Metanephros (tissue), 1 donor: ENCODE data around the gene TRIM65. TPM values are rescaled to one million over a fixed set of nuclear protein-coding genes. Genes with fewer than 3 reads are reported as not detected.

Source experiments
- total RNA-seq: library from RNA; depleted of rRNA; stranded (reverse); fragments of >200 nt; gene quantifications from one replicate; pipeline ENCODE4 v1.2.3, GENCODE V29; 2014

The TRIM65 gene
- 23.2 TPM for total RNA-seq

GRCh38 chr17:75896415-75897159, at the start of gene TRIM65:
Gene TRIM65 (minus strand): TSS chr17:75896951. CDS start chr17:75896937, 14 bp downstream.

GRCh38 chr17:75940727-75941441, 44.1 kb upstream of the TRIM65 start, which contains the start of gene FBF1:
Gene FBF1 (minus strand): TSS chr17:75941042. CDS start chr17:75938149, 2,893 bp downstream.

GRCh38 chr17:75904749-75905521, 8.2 kb upstream of the TRIM65 start, which contains the start of gene MRPL38:
Gene MRPL38 (minus strand): TSS chr17:75904884. CDS start chr17:75904875, 9 bp downstream.

GRCh38 chr17:75878174-75878998, 18.4 kb downstream of the TRIM65 start, which contains the start of gene TRIM47:
Gene TRIM47 (minus strand): TSS chr17:75878581. CDS start chr17:75878548, 33 bp downstream.

GRCh38 chr17:75855310-75856061, 41.3 kb downstream of the TRIM65 start, which contains the start of gene WBP2:
Gene WBP2 (minus strand): TSS chr17:75855335. CDS start chr17:75855297, 38 bp downstream.

GRCh38 chr17:75843577-75844529, 52.9 kb downstream of the TRIM65 start, which contains the start of gene UNC13D:
Gene UNC13D (minus strand): TSS chr17:75844404. CDS start chr17:75844337, 67 bp downstream.

Other genes with a start within 250 kb of the TRIM65 start
- gene RECQL5, start 229.8 kb downstream of the TRIM65 start, total RNA-seq, result 36.8 TPM
- gene SAP30BP, start 229.6 kb downstream of the TRIM65 start, total RNA-seq, result 38.3 TPM
- gene ITGB4, start 175.5 kb downstream of the TRIM65 start, total RNA-seq, result 9.5 TPM
- gene GALK1, start 131.8 kb downstream of the TRIM65 start, total RNA-seq, result 31.0 TPM
- gene UNK, start 112.1 kb downstream of the TRIM65 start, total RNA-seq, result 60.3 TPM
- gene UNC13D, start 52.5 kb downstream of the TRIM65 start, total RNA-seq, result 12.6 TPM
- gene WBP2, start 41.6 kb downstream of the TRIM65 start, total RNA-seq, result 38.6 TPM
- 25.9 TPM for gene TRIM47, start 18.4 kb downstream of the TRIM65 start, total RNA-seq
- gene MRPL38, start 7.9 kb upstream of the TRIM65 start, total RNA-seq, result 61.1 TPM
- gene FBF1, start 44.1 kb upstream of the TRIM65 start, total RNA-seq, result 16.5 TPM
- 56.1 TPM for gene ACOX1, start 82.2 kb upstream of the TRIM65 start, total RNA-seq
- 24.6 TPM for gene TEN1, start 82.3 kb upstream of the TRIM65 start, total RNA-seq
- gene CDK3, start 103.9 kb upstream of the TRIM65 start, total RNA-seq, result 7.3 TPM
- gene EVPL, start 130.4 kb upstream of the TRIM65 start, total RNA-seq, result 28.3 TPM
- 52.5 TPM for gene SRP68, start 175.6 kb upstream of the TRIM65 start, total RNA-seq
- 0.12 TPM for gene GALR2, start 177.8 kb upstream of the TRIM65 start, total RNA-seq
- not detected for gene ZACN, start 182.2 kb upstream of the TRIM65 start, total RNA-seq
- 142 TPM for gene EXOC7, start 206.8 kb upstream of the TRIM65 start, total RNA-seq
- gene FOXJ1, start 244.3 kb upstream of the TRIM65 start, total RNA-seq, result 21.6 TPM